ENCODE results near the gene SNORC. TPM values are rescaled to one million over a fixed set of nuclear protein-coding genes. Genes with fewer than 3 reads are reported as not detected.

Gene SNORC
- total and polyA plus RNA-seq, 2 of the 13 experiments (the other 11 are each of a cell fraction or from before 2014, with no cell fraction given): 59.1 to 86.1 TPM

DNA sequence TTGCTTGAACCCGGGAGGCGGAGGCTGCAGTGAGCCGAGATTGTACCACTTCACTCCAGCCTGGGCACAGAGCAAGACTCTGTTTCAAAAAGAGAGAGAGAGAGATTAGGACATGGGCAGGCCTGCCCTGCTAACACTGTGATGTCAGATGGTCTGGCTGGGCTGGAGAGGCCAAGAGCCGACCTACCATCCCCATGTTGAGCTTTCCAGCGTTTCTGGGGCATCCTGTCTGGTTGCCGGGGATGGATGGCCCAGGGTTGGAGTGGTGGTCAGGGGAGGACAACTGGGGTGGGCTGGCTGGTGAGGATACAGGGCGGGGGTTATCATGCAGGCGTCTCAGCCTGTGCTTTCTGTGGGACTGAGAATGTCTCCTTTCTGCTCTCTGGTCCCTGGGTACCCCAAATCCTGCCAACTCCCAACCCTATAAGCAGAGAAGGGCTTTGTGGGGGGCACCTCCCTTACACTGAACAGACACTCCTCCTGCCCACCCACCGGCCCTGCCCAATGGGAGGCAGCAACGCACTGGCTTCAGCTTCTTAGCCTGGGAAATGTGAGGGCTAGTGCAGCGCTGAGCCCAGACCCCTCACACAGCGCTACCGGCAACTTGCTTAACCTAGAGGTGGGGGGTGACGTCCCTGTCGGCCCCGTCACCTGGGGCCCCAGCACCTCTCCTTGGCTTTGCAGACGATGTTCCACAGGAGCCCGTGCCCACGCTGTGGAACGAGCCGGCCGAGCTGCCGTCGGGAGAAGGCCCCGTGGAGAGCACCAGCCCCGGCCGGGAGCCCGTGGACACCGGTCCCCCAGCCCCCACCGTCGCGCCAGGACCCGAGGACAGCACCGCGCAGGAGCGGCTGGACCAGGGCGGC is 5.4 kb downstream of the SNORC start (continued):
- TF ChIP-seq STAG1 (CRISPR knock-in tag; IDR thresholded peaks at IDR 0.05) (peak; percentile 31), ZNF790 (CRISPR knock-in tag; IDR thresholded peaks at IDR 0.05; ENCODE audit: borderline replicate concordance) (no peak), RBM39 (IDR thresholded peaks at IDR 0.05; ENCODE audit: low read depth, low read length, poor library complexity, severe bottlenecking) (peak; percentile 64), ZNF17 (CRISPR knock-in tag; IDR thresholded peaks at IDR 0.05) (0 out of 2 replicates have a peak, but pooled peaks have one; percentile 69), ZNF605 (CRISPR knock-in tag; IDR thresholded peaks at IDR 0.05) (0 out of 2 replicates have a peak, but pooled peaks have one; percentile 18), HMGXB4 (CRISPR knock-in tag; IDR thresholded peaks at IDR 0.05; ENCODE audit: borderline replicate concordance in 1 of 2, low read depth in 1 of 2) (peak; percentile 2 to 53; a peak in 2 of 4 replicates), ZNF543 (CRISPR knock-in tag; IDR thresholded peaks at IDR 0.05) (0 out of 2 replicates have a peak, but pooled peaks have one; percentile 35), ZNF777 (CRISPR knock-in tag; IDR thresholded peaks at IDR 0.05) (peak; percentile 43; the same call in 1 of the 2 replicates), AGO2 (optimal IDR thresholded peaks at IDR 0.05; ENCODE audit: low read depth, low read length) (peak; percentile 94), NBN (conservative IDR thresholded peaks at IDR 0.05) (no peak), ZNF274 (CRISPR knock-in tag; IDR thresholded peaks at IDR 0.05) (peak; percentile 70; the same call in 1 of the 2 replicates), JUND (CRISPR knock-in tag; IDR thresholded peaks at IDR 0.05) (no peak), SSRP1 (CRISPR knock-in tag; IDR thresholded peaks at IDR 0.05) (no peak), JUNB (CRISPR knock-in tag; IDR thresholded peaks at IDR 0.05; ENCODE audit: borderline replicate concordance) (no peak)
